DND-41 (cell line): ENCODE results near the gene PC.

Experiments used
- ATAC-seq: fragments of 200-7000 bp; cut with Tn5 transposase; 3 replicates; pipeline ENCODE4 v1.9.1; 2021; ENCODE audit warnings: low read depth; ENCODE audit not compliant: insufficient read depth
- DNase-seq: peaks from one replicate; pipeline ENCODE4 v3.0.0-alpha.2; 2020
- H2AFZ ChIP-seq: 2 replicates; pipeline ENCODE4 v1.6.0; 2012; ENCODE audit warnings: low read depth, low read length
- H3K27ac ChIP-seq: 2 replicates; pipeline ENCODE4 v1.5.1; 2012; ENCODE audit warnings: low read length, inconsistent platforms
- H3K27me3 ChIP-seq: fragments of 200-600 bp; sonication (generic); 2 replicates; pipeline ENCODE4 v1.6.0; 2012; ENCODE audit warnings: low read length, mild to moderate bottlenecking, inconsistent platforms; ENCODE audit not compliant: insufficient read depth, poor library complexity
- H3K36me3 ChIP-seq: 2 replicates; pipeline ENCODE4 v1.5.1; 2012; ENCODE audit warnings: low read length, inconsistent platforms; ENCODE audit not compliant: insufficient read depth
- H3K4me1 ChIP-seq: 2 replicates; pipeline ENCODE4 v1.5.1; 2012; ENCODE audit warnings: mild to moderate bottlenecking, low read length; ENCODE audit not compliant: insufficient read depth
- H3K4me2 ChIP-seq: 2 replicates; pipeline ENCODE4 v1.6.0; 2012; ENCODE audit warnings: mild to moderate bottlenecking, moderate library complexity, low read length, inconsistent platforms; ENCODE audit not compliant: insufficient read depth
- H3K4me3 ChIP-seq, 2 experiments: fragments of 200-600 bp in 1 of 2; shearing (Covaris generic) in 1 of 2; 2 replicates each; pipeline ENCODE4 v1.5.1; 2012 to 2016; ENCODE audit warnings: inconsistent platforms in 2 of 2, low read length in 2 of 2, mild to moderate bottlenecking in 2 of 2, low read depth in 1 of 2, moderate library complexity in 1 of 2
- H3K79me2 ChIP-seq: 2 replicates; pipeline ENCODE4 v1.6.0; 2012; ENCODE audit warnings: low read length, inconsistent platforms; ENCODE audit not compliant: insufficient read depth
- H3K9ac ChIP-seq: 2 replicates; pipeline ENCODE4 v1.6.0; 2012; ENCODE audit warnings: low read depth, mild to moderate bottlenecking, inconsistent platforms, low read length, moderate library complexity
- H3K9me3 ChIP-seq: 2 replicates; pipeline ENCODE4 v1.5.1; 2012; ENCODE audit warnings: low read length, moderate library complexity, mild to moderate bottlenecking, inconsistent platforms; ENCODE audit not compliant: insufficient read depth, severe bottlenecking
- H4K20me1 ChIP-seq: 2 replicates; pipeline ENCODE4 v1.6.0; 2012; ENCODE audit warnings: low read length; ENCODE audit not compliant: insufficient read depth
- EZH2 ChIP-seq: IDR thresholded peaks from 3 replicates; pipeline ENCODE4 v1.6.1; 2012; ENCODE audit warnings: borderline replicate concordance, low read depth, mild to moderate bottlenecking, moderate library complexity, low read length, inconsistent platforms; ENCODE audit not compliant: severe bottlenecking
- TF ChIP-seq, protein P1 (sequence below): IDR thresholded peaks from 2 replicates; pipeline ENCODE4 v1.5.1; 2012; ENCODE audit warnings: borderline replicate concordance, low read length, moderate library complexity, mild to moderate bottlenecking; ENCODE audit not compliant: poor library complexity, severe bottlenecking; ENCODE audit errors: extremely low read depth

Gene PC

DNA sequence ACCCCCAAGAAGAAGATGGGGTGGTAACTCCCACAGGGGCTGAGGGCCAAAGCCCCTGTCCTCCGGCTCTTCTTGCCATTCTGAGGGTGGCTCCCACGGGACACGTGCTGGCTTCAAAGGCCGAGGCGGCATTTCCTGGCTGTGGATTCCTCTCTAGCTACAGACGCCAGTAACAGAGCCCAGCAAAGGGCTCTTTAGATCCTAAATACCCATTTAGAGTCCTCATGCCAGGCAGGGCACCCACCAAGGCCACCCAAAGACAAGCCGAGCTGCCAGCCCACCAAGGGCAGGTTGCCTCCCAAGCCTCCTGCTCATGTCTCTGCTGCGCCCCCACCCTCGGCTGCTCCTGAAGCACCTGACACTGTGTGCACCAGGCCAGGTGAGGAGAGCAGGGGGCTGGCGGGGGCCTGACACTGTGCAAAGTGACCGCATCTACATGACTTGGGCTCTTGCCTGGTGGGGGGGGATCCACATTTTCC, 95.6 kb downstream of the PC start:
- no peak for ATAC-seq
- H3K36me3 ChIP-seq: peaks cover 39% of the 10 kb centered on the region
- no peak overlapping the region for H3K27ac ChIP-seq
- no peak for TF ChIP-seq EZH2
- TF ChIP-seq, protein P1, sequence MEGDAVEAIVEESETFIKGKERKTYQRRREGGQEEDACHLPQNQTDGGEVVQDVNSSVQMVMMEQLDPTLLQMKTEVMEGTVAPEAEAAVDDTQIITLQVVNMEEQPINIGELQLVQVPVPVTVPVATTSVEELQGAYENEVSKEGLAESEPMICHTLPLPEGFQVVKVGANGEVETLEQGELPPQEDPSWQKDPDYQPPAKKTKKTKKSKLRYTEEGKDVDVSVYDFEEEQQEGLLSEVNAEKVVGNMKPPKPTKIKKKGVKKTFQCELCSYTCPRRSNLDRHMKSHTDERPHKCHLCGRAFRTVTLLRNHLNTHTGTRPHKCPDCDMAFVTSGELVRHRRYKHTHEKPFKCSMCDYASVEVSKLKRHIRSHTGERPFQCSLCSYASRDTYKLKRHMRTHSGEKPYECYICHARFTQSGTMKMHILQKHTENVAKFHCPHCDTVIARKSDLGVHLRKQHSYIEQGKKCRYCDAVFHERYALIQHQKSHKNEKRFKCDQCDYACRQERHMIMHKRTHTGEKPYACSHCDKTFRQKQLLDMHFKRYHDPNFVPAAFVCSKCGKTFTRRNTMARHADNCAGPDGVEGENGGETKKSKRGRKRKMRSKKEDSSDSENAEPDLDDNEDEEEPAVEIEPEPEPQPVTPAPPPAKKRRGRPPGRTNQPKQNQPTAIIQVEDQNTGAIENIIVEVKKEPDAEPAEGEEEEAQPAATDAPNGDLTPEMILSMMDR: no peak
- no peak overlapping the region for H3K9ac ChIP-seq
- no peak overlapping the region for H3K4me3 ChIP-seq
- H4K20me1 ChIP-seq: peaks cover 26% of the 10 kb centered on the region; the same call in 1 of the 2 replicates
- H3K79me2 ChIP-seq: peaks cover 20% of the 10 kb centered on the region
- no peak overlapping the region for H2AFZ ChIP-seq
- no peak overlapping the region for H3K4me2 ChIP-seq
- H3K9me3 ChIP-seq: no peaks in the 10 kb centered on the region
- H3K4me1 ChIP-seq: peaks cover 21% of the 10 kb centered on the region
- H3K27me3 ChIP-seq: no peaks in the 10 kb centered on the region
- no peak for DNase-seq

DNA sequence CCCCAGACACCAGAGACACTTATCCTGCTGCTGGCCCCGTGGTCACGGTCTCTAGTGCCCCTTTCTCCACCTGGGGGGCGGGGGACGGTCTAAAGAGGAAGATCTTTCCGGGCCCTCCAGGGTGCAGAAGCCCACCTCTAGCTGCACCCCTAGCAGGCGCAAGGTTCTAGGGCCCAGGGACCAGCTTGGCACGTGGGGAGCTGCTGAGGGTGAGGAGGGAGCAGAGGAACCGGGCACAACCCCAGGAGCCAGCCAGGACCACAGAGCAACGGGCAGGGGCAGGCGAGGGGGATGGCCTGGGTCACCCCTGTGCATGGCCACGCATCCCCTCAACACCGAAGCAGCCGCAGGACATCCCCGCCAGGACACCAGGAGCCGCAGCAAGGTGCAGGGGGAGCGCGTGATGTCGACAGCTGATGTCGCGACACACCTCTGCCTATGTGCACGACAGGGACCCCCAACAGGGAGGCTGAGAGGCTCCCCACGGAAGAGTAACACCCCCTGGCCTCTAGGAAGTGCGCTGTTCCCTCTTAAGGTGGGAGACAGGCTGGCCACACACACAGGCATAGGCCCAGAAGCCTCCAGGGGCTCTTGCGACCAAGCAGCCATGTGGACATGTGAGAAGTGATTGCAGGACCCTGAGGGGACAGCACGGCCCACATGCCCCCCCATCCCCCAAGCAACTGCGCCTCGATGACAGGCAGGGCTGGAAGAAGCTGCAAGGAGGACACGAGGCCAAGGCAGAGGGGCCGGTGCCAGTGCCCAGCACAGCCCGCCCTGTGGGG, 96.2 kb downstream of the PC start:
- TF ChIP-seq, protein P1: no peak
- TF ChIP-seq EZH2: no peak
- H3K4me2 ChIP-seq: no peak overlapping the region
- no peaks in the 10 kb centered on the region for H3K9me3 ChIP-seq
- H3K27me3 ChIP-seq: no peaks in the 10 kb centered on the region
- H4K20me1 ChIP-seq: peaks cover 28% of the 10 kb centered on the region; the same call in 1 of the 2 replicates
- peaks cover 26% of the 10 kb centered on the region for H3K79me2 ChIP-seq
- H3K4me1 ChIP-seq: peaks cover 25% of the 10 kb centered on the region
- H2AFZ ChIP-seq: no peak overlapping the region
- no peak overlapping the region for H3K27ac ChIP-seq
- no peak overlapping the region for H3K4me3 ChIP-seq
- H3K36me3 ChIP-seq: peaks cover 41% of the 10 kb centered on the region
- H3K9ac ChIP-seq: no peak overlapping the region
- ATAC-seq (no peak), DNase-seq (no peak)

DNA sequence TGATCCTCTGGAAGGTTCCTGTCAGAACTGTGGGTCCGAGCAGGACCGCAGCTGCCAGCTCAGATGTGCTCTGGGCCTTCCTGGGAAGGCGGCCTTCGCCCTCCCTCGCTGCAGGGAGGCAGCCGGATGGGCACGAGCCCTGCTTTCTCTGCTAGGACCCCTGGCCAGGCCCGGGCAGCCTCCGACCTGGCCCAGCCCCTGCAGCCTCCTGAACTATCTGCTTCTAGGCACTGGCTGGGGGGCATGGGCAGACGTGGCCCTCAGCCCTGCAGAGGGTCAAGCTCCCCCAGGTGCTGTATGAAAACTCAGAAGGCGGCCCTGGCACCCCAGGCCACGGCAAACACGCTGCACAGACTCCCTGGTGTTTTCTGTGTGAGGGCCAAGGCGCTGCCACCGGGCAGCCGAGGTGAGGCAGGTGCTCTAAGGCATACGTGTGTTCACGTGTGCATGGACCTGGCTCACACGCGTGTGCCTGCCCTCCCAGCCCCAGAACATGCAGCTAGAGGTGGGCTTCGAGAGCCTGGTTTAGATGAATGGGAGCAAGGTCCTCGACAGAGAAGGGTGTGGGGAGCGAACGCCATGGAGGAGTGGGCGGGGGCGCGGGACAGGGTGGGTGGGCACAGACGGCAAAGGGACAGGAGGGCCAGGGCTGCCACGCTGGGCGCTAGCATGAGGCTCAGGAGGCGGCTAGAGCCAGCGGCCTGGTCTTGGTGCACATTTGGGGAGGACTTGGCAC, 97.0 kb downstream of the PC start:
- ATAC-seq (no peak), DNase-seq (no peak)
- no peak overlapping the region for H3K4me2 ChIP-seq
- no peak overlapping the region for H3K9ac ChIP-seq
- peaks cover 25% of the 10 kb centered on the region for H3K4me1 ChIP-seq
- H2AFZ ChIP-seq: no peak overlapping the region
- no peaks in the 10 kb centered on the region for H3K9me3 ChIP-seq
- peaks cover 28% of the 10 kb centered on the region; the same call in 1 of the 2 replicates for H4K20me1 ChIP-seq
- H3K27me3 ChIP-seq: no peaks in the 10 kb centered on the region
- no peak overlapping the region for H3K4me3 ChIP-seq
- TF ChIP-seq, protein P1: no peak
- TF ChIP-seq EZH2: no peak
- peaks cover 33% of the 10 kb centered on the region for H3K79me2 ChIP-seq
- peaks cover 41% of the 10 kb centered on the region for H3K36me3 ChIP-seq
- H3K27ac ChIP-seq: no peak overlapping the region
